ENCODE results near the gene SOHLH1.
A peak's percentile ranks its signal among the peaks of the same experiment; 100 is the strongest.

Gene SOHLH1

GRCh38 chr9:135701959-135702721 is 2.9 kb upstream of the SOHLH1 start, which contains the start of gene KCNT1:
Gene KCNT1, plus strand, starts transcription at chr9:135702185. Its CDS starts 74 bp downstream, at chr9:135702259.
- DNase-seq, result peak; percentile 31

GRCh38 chr9:135701067-135701958 is 2.0 kb upstream of the SOHLH1 start:
- no peak for DNase-seq

- no peak for DNase-seq
Measured at GRCh38 chr9:135700525-135700924, 1.2 kb upstream of the SOHLH1 start.

- DNase-seq, result no peak
Measured at GRCh38 chr9:135698767-135699166, 514 bp downstream of the SOHLH1 start.

- DNase-seq, result no peak
Measured at GRCh38 chr9:135698236-135698635, 1.0 kb downstream of the SOHLH1 start.

GRCh38 chr9:135697226-135697625 is 2.1 kb downstream of the SOHLH1 start:
- DNase-seq, result no peak

GRCh38 chr9:135696446-135696845 is 2.8 kb downstream of the SOHLH1 start:
- no peak for DNase-seq

GRCh38 chr9:135695642-135696041 is 3.6 kb downstream of the SOHLH1 start:
- DNase-seq, result no peak

- no peak for DNase-seq
Measured at GRCh38 chr9:135695036-135695435, 4.2 kb downstream of the SOHLH1 start.

- no peak for DNase-seq
Measured at GRCh38 chr9:135694414-135694813, 4.9 kb downstream of the SOHLH1 start.

- no peak for DNase-seq
Measured at GRCh38 chr9:135693771-135694170, 5.5 kb downstream of the SOHLH1 start.

GRCh38 chr9:135693265-135693664 is 6.0 kb downstream of the SOHLH1 start:
- no peak for DNase-seq

GRCh38 chr9:135692410-135692809 is 6.9 kb downstream of the SOHLH1 start:
- DNase-seq, result no peak

GRCh38 chr9:135690836-135691570 is 8.3 kb downstream of the SOHLH1 start:
- no peak for DNase-seq

GRCh38 chr9:135689011-135689410 is 10.3 kb downstream of the SOHLH1 start:
- no peak for DNase-seq

- DNase-seq, result no peak
Measured at GRCh38 chr9:135687216-135687615, 12.1 kb downstream of the SOHLH1 start.

GRCh38 chr9:135684691-135685090 is 14.6 kb downstream of the SOHLH1 start:
- DNase-seq, result no peak

GRCh38 chr9:135683401-135684034 is 15.8 kb downstream of the SOHLH1 start:
- DNase-seq, result no peak

- no peak for DNase-seq
Measured at GRCh38 chr9:135681161-135681560, 18.1 kb downstream of the SOHLH1 start.

- no peak for DNase-seq
Measured at GRCh38 chr9:135680056-135680455, 19.2 kb downstream of the SOHLH1 start.

- no peak for DNase-seq
Measured at GRCh38 chr9:135678236-135679017, 20.9 kb downstream of the SOHLH1 start.

GRCh38 chr9:135677641-135678168 is 21.6 kb downstream of the SOHLH1 start:
- no peak for DNase-seq
